Erythroblast (primary cell): ENCODE measurements around the gene DSCAML1.

Source experiments
- DNase-seq, 2 experiments: peaks; one replicate each; lab custom pipeline; 2025; lab: John Stamatoyannopoulos, UW
- GATA1 ChIP-seq: IDR thresholded peaks from 2 replicates; pipeline ENCODE4 v1.6.1; 2011; ENCODE audit warnings: low read depth, mild to moderate bottlenecking, control low read depth, low read length, moderate library complexity
- POLR2A ChIP-seq: IDR thresholded peaks from 2 replicates; pipeline ENCODE4 v1.6.1; 2011; ENCODE audit warnings: mild to moderate bottlenecking, low read length

DSCAML1 gene

GRCh38 chr11:117743121-117743815 is 53.7 kb downstream of the DSCAML1 start:
- TF ChIP-seq POLR2A (no peak), GATA1 (no peak)

GRCh38 chr11:117738246-117738957 is 58.6 kb downstream of the DSCAML1 start:
- DNase-seq: no peak
- TF ChIP-seq POLR2A (no peak), GATA1 (no peak)

More at GRCh38 chr11:117743121-117743815, 53.7 kb downstream of the DSCAML1 start:
- DNase-seq: no peak

GRCh38 chr11:117735350-117735977 is 61.6 kb downstream of the DSCAML1 start:
- DNase-seq: no peak
- TF ChIP-seq POLR2A (no peak), GATA1 (no peak)

- no peak for TF ChIP-seq POLR2A
- no peak for TF ChIP-seq GATA1
- DNase-seq: no peak
Measured at GRCh38 chr11:117734601-117735024, 62.4 kb downstream of the DSCAML1 start.

GRCh38 chr11:117733316-117733715 is 63.7 kb downstream of the DSCAML1 start:
- TF ChIP-seq POLR2A: no peak
- no peak for TF ChIP-seq GATA1
- DNase-seq: no peak

- TF ChIP-seq GATA1 (no peak), POLR2A (no peak)
- no peak for DNase-seq
Measured at GRCh38 chr11:117731722-117732290, 65.2 kb downstream of the DSCAML1 start.

- DNase-seq: no peak
- no peak for TF ChIP-seq POLR2A
- no peak for TF ChIP-seq GATA1
Measured at GRCh38 chr11:117730208-117730800, 66.7 kb downstream of the DSCAML1 start.

GRCh38 chr11:117725048-117725734 is 71.8 kb downstream of the DSCAML1 start:
- DNase-seq: no peak
- TF ChIP-seq POLR2A (no peak), GATA1 (no peak)

- TF ChIP-seq POLR2A: no peak
- no peak for TF ChIP-seq GATA1
- no peak for DNase-seq
Measured at GRCh38 chr11:117724621-117725020, 72.4 kb downstream of the DSCAML1 start.

GRCh38 chr11:117724104-117724503 is 72.9 kb downstream of the DSCAML1 start:
- DNase-seq: no peak
- no peak for TF ChIP-seq GATA1
- TF ChIP-seq POLR2A: no peak

GRCh38 chr11:117723277-117724024 is 73.6 kb downstream of the DSCAML1 start:
- no peak for DNase-seq
- no peak for TF ChIP-seq GATA1
- no peak for TF ChIP-seq POLR2A

GRCh38 chr11:117722082-117722481 is 74.9 kb downstream of the DSCAML1 start:
- peak in 1 of 2 experiments; percentile 10 for DNase-seq

GRCh38 chr11:117720061-117720511 is 76.9 kb downstream of the DSCAML1 start:
- no peak for DNase-seq
- TF ChIP-seq POLR2A (no peak), GATA1 (no peak)

More at GRCh38 chr11:117722082-117722481, 74.9 kb downstream of the DSCAML1 start:
- TF ChIP-seq GATA1 (no peak), POLR2A (no peak)
